ENCODE data around the gene ESRRA. TPM values are rescaled to one million over a fixed set of nuclear protein-coding genes. Genes with fewer than 3 reads are reported as not detected.

The ESRRA gene
- total and polyA plus RNA-seq, 9 of the 15 experiments (the other 6 are each of a cell fraction or from before 2014, with no cell fraction given): 0.27 to 89.7 (median 23.7) TPM

DNA sequence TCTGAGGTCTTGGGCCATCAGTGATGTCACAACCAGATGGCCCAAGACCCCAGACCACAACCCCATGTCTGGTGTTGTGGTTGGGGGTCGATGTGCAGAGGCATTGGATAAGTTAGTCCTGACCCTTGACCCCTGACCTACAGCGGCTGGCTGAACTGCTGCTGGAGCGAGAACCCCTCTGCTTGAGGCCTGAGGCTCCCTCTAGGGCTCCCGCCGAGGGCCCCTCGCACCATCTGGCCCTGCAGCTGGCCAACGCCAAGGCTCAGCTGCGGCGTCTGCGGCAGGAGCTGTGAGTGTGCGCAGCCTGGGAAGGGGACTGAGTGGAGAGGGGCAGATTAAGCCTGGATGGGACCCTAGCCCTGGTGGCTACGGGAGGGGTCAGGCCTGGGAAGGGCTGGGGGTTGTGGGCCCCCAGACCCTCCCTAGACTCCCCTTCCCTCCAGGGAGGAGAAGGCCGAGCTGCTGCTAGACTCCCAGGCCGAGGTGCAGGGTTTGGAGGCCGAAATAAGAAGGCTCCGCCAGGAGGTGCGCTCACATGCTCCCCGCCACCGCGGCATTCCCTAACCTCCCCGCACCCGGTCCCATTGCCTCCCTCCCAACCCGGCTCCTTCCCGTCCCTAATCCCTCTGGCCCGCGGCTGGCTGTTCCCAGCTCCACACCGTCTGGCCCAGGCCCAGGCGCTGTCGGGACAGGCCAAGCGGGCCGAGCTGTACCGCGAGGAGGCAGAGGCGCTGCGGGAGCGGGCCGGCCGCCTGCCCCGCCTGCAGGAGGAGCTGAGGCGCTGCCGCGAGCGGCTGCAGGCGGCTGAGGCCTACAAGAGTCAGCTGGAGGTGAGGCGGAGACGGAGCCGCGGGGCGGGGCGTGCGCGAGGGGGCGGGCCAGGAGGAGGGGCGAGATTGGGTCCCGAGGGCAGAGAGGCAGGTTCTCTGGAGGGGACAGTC is 36.8 kb downstream of the ESRRA start (continued):
- TF ChIP-seq ETV6 (IDR thresholded peaks at IDR 0.05; ENCODE audit: borderline replicate concordance in 1 of 2, low read depth in 2 of 2, low read length in 1 of 2) (no peak), ETV6 (CRISPR knock-in tag; IDR thresholded peaks at IDR 0.05; ENCODE audit: borderline replicate concordance) (no peak), YY1 (IDR thresholded peaks at IDR 0.05; ENCODE audit: borderline replicate concordance in 1 of 3, control insufficient read depth in 1 of 3, extremely low read depth in 1 of 3, insufficient read depth in 3 of 3, insufficient read length in 1 of 3, insufficient replicate concordance in 2 of 3, low read depth in 1 of 3, low read length in 2 of 3) (peak in 1 of 3 experiments; percentile 55), ASH1L (IDR thresholded peaks at IDR 0.05; ENCODE audit: borderline replicate concordance, low read depth, partially characterized antibody) (no peak), COPS2 (conservative IDR thresholded peaks at IDR 0.05) (no peak), ZNF785 (CRISPR knock-in tag; IDR thresholded peaks at IDR 0.05) (no peak), MTF1 (CRISPR knock-in tag; IDR thresholded peaks at IDR 0.05; ENCODE audit: borderline replicate concordance) (no peak), ZNF699 (CRISPR knock-in tag; IDR thresholded peaks at IDR 0.05; ENCODE audit: insufficient replicate concordance) (no peak), CXXC5 (CRISPR knock-in tag; IDR thresholded peaks at IDR 0.05) (peak; percentile 78), ZNF197 (CRISPR knock-in tag; IDR thresholded peaks at IDR 0.05; ENCODE audit: low read depth) (no peak), CBX1 (IDR thresholded peaks at IDR 0.05; ENCODE audit: low read depth) (0 out of 2 replicates have a peak, but pooled peaks have one; percentile 64), KAT2B (IDR thresholded peaks at IDR 0.05; ENCODE audit: low read depth, low read length) (no peak), ADNP (tag; IDR thresholded peaks at IDR 0.05) (no peak), ZNF764 (CRISPR knock-in tag; IDR thresholded peaks at IDR 0.05; ENCODE audit: low read depth) (no peak), ATF7 (IDR thresholded peaks at IDR 0.05) (peak; percentile 51; the same call in 1 of the 2 replicates), ZNF75A (CRISPR knock-in tag; IDR thresholded peaks at IDR 0.05) (no peak), ZNF551 (CRISPR knock-in tag; IDR thresholded peaks at IDR 0.05) (no peak), XRCC3 (IDR thresholded peaks at IDR 0.05) (no peak), CTBP1 (IDR thresholded peaks at IDR 0.05; ENCODE audit: borderline replicate concordance) (peak; percentile 87), NFIC (IDR thresholded peaks at IDR 0.05) (peak; percentile 73), ZNF140 (CRISPR knock-in tag; IDR thresholded peaks at IDR 0.05) (no peak), KDM1A (IDR thresholded peaks at IDR 0.05) (no peak; a peak in 2 of 4 replicates), BRF1 (IDR thresholded peaks at IDR 0.05; ENCODE audit: borderline replicate concordance, extremely low read depth, insufficient read length) (no peak), ZNF124 (CRISPR knock-in tag; IDR thresholded peaks at IDR 0.05) (no peak)
- TF ChIP-seq, protein P1, sequence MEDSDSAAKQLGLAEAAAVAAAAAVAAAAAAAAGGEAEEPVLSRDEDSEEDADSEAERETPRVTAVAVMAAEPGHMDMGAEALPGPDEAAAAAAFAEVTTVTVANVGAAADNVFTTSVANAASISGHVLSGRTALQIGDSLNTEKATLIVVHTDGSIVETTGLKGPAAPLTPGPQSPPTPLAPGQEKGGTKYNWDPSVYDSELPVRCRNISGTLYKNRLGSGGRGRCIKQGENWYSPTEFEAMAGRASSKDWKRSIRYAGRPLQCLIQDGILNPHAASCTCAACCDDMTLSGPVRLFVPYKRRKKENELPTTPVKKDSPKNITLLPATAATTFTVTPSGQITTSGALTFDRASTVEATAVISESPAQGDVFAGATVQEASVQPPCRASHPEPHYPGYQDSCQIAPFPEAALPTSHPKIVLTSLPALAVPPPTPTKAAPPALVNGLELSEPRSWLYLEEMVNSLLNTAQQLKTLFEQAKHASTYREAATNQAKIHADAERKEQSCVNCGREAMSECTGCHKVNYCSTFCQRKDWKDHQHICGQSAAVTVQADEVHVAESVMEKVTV (CRISPR knock-in tag; IDR thresholded peaks at IDR 0.05): no peak
- TF ChIP-seq, protein P2, sequence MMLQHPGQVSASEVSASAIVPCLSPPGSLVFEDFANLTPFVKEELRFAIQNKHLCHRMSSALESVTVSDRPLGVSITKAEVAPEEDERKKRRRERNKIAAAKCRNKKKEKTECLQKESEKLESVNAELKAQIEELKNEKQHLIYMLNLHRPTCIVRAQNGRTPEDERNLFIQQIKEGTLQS (IDR thresholded peaks at IDR 0.05): no peak
- TF ChIP-seq, protein P2 (CRISPR knock-in tag; conservative IDR thresholded peaks at IDR 0.05): no peak; the same call in 1 of the 2 replicates
